B cell (primary cell): ENCODE data around the gene CRTAP.

Source experiments
- CTCF ChIP-seq: fragments of 200-600 bp; IDR thresholded peaks from one replicate; pipeline ENCODE4 v1.8.0; 2022; ENCODE audit warnings: antibody characterized with exemption, mild to moderate bottlenecking
- EZH2 ChIP-seq: IDR thresholded peaks from 2 replicates; pipeline ENCODE4 v1.6.1; 2012; ENCODE audit warnings: borderline replicate concordance, low read depth, mild to moderate bottlenecking, moderate library complexity, low read length; ENCODE audit not compliant: insufficient read depth, poor library complexity, severe bottlenecking

- TF ChIP-seq CTCF (no peak), EZH2 (no peak)
Measured at GRCh38 chr3:33091746-33092145, 22.1 kb upstream of the CRTAP start.
